ENCODE results near the gene MIDN.

The MIDN gene

GRCh38 chr19:1220976-1221903, 27.1 kb upstream of the MIDN start:
- FAIRE-seq: no peak

- FAIRE-seq: no peak
Measured at GRCh38 chr19:1221904-1222255, 26.5 kb upstream of the MIDN start.

GRCh38 chr19:1222394-1222793, 26.0 kb upstream of the MIDN start:
- no peak for FAIRE-seq

DNA sequence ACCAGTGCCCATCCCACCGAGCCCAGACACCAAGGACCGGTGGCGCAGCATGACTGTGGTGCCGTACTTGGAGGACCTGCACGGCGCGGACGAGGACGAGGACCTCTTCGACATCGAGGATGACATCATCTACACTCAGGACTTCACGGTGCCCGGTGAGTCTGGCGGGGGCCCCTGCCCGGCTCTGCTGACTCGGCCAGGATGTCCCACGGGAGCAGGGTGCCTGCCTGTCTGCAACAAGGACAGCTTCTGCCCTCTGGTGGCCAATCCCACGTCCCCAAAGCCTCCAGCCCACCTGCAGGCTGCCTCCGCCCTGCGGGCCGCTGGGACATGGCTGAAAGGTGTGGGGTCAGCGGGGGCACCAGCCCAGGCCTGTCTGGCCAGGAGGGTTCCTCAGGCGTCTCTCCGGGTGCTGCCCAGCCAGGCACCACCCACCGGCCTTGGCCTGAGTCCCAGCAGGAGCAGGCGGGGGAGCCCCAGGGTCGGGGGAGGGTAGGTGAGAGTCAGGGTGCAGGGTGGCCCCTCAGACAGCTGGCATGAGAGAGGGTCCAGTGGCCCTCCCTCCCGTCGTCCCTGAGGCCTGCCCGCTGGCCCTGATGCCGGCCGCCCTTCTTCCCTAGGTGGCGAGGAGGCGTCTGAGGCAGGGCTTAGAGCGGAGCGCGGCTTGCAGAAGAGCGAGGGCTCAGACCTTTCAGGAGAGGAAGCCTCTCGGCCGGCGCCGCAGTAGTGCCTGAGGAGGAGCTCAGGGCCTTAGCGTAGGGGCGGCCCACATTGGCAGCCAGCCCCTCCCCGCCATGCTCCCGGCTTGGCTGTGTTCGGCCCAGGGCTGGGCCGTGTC, 25.1 kb upstream of the MIDN start:
- FAIRE-seq: no peak

- no peak for FAIRE-seq
Measured at GRCh38 chr19:1224047-1224825, 24.1 kb upstream of the MIDN start.

GRCh38 chr19:1224847-1225246, 23.5 kb upstream of the MIDN start:
- FAIRE-seq: no peak

- no peak for FAIRE-seq
Measured at GRCh38 chr19:1225440-1226226, 22.8 kb upstream of the MIDN start.

GRCh38 chr19:1226227-1226518, 22.2 kb upstream of the MIDN start:
- no peak for FAIRE-seq

- FAIRE-seq: no peak
Measured at GRCh38 chr19:1226522-1227303, 21.7 kb upstream of the MIDN start.

DNA sequence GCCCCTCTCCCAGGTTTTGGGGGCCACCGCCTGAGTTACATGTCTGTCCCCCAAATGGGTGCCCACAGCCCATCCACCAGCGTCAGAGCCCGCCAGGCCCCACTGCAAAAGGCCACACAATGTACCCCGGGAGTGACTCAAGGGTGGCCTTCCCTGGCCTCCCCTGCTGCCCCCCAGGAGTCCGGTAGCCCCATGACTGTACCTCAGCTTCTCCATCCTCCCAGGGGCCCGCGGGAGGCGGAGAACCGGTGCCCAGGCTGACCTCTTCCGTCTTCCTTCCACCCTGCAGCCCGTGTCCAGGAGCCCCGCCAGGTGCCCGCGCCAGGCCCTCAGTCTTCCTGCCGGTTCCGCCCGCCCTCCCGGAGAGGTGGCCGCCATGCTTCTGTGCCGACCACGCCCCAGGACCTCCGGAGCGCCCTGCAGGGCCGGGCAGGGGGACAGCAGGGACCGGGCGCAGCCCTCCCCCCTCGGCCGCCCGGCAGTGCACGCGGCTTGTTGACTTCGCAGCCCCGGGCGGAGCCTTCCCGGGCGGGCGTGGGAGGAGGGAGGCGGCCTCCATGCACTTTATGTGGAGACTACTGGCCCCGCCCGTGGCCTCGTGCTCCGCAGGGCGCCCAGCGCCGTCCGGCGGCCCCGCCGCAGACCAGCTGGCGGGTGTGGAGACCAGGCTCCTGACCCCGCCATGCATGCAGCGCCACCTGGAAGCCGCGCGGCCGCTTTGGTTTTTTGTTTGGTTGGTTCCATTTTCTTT, 20.9 kb upstream of the MIDN start:
- FAIRE-seq: no peak

- FAIRE-seq: no peak
Measured at GRCh38 chr19:1228161-1228957, 20.0 kb upstream of the MIDN start.

GRCh38 chr19:1229056-1229923, 19.1 kb upstream of the MIDN start:
- FAIRE-seq: no peak

DNA sequence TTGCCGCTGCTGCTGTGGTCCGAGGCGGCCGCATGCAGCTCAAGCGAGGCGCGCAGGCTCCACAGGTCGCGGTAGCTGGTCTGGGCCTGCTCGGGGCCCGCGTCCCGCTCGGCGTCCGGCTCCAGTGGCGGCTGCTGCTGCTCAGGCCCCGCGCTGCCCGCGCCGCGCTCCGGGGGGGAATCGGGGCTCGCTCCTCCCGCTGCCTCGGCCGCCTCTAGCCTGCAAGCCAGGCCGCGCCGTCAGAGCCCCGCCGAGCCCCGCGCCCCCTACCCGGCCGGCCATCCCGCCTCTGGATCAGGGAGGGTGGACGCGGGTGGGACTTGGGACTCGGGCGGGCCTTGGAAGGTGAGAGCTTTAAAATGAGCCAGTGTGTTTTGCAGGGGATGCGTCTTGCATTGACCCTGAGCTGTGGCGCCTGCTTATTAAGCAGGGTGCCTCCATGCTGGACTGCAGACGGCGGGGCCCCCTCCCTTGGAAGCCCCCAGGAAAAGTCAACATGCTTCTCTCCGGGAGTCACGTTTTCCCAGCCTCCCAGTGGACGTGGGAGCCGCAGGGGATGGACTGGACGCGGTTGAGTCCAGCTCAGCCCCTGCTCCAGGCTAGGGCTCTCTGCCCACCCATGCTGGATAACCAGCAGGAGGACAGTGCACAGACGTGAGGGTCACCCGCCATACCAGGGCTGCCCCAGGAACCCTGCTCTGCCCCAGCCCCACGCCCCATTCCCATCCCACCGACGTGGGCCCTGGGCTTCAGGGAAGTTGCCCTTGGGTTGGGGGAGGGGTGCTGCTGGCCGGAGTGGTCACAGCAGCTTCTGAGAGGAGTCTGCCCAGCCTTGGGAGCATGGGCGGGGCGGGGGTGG, 18.2 kb upstream of the MIDN start:
- FAIRE-seq: no peak

DNA sequence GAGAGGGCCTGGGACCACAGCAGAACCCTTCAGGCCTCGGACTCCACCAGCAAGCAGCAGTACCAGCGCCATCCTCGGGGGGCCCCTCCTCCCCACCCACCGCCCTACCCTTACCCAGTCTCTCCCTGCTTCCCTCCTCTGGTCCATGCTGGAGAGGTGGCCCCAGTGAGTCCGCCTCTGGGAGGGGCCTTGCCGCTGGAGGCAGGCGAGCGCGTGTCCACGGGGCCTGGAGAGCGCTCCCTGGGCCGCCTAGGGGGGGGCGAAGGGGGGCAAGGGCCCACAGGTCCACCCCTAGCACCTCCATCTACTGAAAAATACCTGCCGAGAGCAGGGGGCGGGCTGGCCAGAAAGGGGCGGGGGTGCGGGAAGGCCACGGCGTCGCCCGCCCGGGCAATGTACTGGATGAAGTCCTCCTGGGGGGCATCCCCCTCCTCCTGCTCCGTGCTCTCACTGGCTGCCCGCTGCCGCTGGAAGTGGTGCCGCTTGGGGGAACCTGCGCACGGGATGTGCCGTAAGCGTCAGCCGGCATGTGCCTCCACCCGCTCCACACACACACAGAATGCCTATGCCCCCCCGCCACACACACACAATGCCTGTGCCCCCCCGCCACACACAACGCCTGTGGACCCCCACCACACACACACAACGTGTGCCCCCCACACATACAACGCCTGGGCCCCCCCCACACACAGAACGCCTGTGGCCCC, 17.4 kb upstream of the MIDN start:
- FAIRE-seq: no peak

DNA sequence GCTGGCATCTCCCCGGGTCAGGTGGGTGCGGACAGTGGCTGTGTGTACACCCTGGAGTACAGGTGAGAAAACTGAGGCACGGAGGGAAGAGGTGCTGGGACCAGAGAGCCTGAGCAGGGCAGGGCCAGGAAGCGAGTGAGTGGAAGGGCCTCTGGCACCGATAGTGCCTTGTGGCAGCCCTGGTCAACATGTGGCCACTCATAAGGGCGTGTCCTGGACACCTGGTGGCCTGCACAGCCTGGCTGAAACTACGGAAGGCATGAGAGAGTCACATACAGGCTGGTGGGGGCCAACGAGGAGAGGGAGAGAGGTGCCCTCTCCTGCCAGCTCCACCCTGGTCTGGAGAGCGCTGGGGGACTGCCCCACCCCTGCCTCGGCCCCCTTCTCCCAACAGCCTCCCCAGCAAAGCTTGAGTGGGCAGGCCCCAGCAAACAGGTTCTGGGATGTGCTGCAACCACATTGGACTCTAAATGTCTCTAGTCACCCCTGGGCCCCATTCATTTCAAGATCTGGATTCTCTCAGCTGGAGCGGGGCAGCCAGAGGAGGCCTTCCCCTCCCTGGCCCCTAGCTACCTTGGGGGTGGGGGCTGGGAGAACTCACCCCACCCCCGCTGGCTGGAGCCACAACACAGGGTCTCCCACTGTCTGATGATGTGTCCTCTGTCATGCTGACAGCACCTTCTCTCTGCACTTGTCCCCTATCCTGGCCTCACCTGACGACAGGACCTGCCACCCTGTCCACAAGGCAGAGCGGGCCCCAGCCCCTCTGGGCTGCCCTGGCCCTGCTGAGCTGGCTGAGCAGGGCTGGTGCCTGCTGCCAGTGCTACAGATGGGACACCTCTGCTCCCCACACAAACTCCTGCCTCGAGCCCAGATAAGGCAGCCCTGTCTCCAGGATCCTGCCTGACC, 16.4 kb upstream of the MIDN start:
- no peak for FAIRE-seq

GRCh38 chr19:1232652-1233072, 15.7 kb upstream of the MIDN start:
- no peak for FAIRE-seq
